Neuronal stem cell (in vitro differentiated cells): ENCODE results near the gene SLC41A1.

ENCODE experiments used
- DNase-seq: peaks from one replicate; pipeline ENCODE4 v3.0.0-alpha.2; 2013; ENCODE audit warnings: low spot score
- H2AFZ ChIP-seq: one replicate; pipeline ENCODE4 v1.6.1; 2013; ENCODE audit warnings: mild to moderate bottlenecking, low read length, inconsistent platforms
- H2AK5ac ChIP-seq: 2 replicates; pipeline ENCODE4 v1.6.1; 2013; ENCODE audit warnings: low read depth, mild to moderate bottlenecking, inconsistent platforms, low read length, moderate library complexity, mixed read lengths
- H2BK120ac ChIP-seq: 2 replicates; pipeline ENCODE4 v1.6.1; 2013; ENCODE audit warnings: low read depth, mild to moderate bottlenecking, inconsistent platforms, low read length, moderate library complexity, mixed read lengths
- H2BK12ac ChIP-seq: one replicate; pipeline ENCODE4 v1.6.1; 2013; ENCODE audit warnings: low read length, inconsistent platforms
- H2BK15ac ChIP-seq: 2 replicates; pipeline ENCODE4 v1.6.1; 2013; ENCODE audit warnings: mild to moderate bottlenecking, low read length, inconsistent platforms, mixed read lengths
- H2BK5ac ChIP-seq: one replicate; pipeline ENCODE4 v1.6.1; 2013; ENCODE audit warnings: inconsistent platforms, mild to moderate bottlenecking, low read length, moderate library complexity
- H3K14ac ChIP-seq: one replicate; pipeline ENCODE4 v1.6.1; 2013; ENCODE audit warnings: low read length, inconsistent platforms
- H3K18ac ChIP-seq: 2 replicates; pipeline ENCODE4 v1.6.1; 2013; ENCODE audit warnings: low read length, inconsistent platforms
- H3K23ac ChIP-seq: 2 replicates; pipeline ENCODE4 v1.6.1; 2013; ENCODE audit warnings: low read depth, mild to moderate bottlenecking, mixed read lengths, low read length, inconsistent platforms; ENCODE audit not compliant: poor library complexity
- H3K27ac ChIP-seq: replicated peaks from 3 replicates; pipeline ENCODE4 v1.5.1; 2013; ENCODE audit warnings: low read length, inconsistent platforms
- H3K27me3 ChIP-seq, 3 experiments: 2 replicates each; pipeline ENCODE4 v1.6.1; 2013; ENCODE audit warnings: low read length in 3 of 3, mild to moderate bottlenecking in 2 of 3, inconsistent platforms in 1 of 3, low read depth in 1 of 3, mixed read lengths in 1 of 3, moderate library complexity in 1 of 3; ENCODE audit not compliant: control insufficient read depth in 3 of 3, insufficient read depth in 3 of 3
- H3K36me3 ChIP-seq, 2 donors: replicated peaks in 1 of 2; 2 replicates each; pipeline ENCODE4 v1.6.1; 2013; ENCODE audit warnings: low read length in 2 of 2; ENCODE audit not compliant: control insufficient read depth in 2 of 2, insufficient read depth in 2 of 2
- H3K4ac ChIP-seq: 2 replicates; pipeline ENCODE4 v1.6.1; 2013; ENCODE audit warnings: inconsistent platforms, mild to moderate bottlenecking, low read length, moderate library complexity
- H3K4me1 ChIP-seq, 2 donors: 1 replicate in 1 of 2; 2 replicates in 1 of 2; pipeline ENCODE4 v1.6.1; 2013; ENCODE audit warnings: low read length in 2 of 2, low read depth in 1 of 2; ENCODE audit not compliant: control insufficient read depth in 2 of 2, insufficient read depth in 1 of 2
- H3K4me2 ChIP-seq: one replicate; pipeline ENCODE4 v1.6.1; 2013; ENCODE audit warnings: mild to moderate bottlenecking, low read length, inconsistent platforms; ENCODE audit not compliant: insufficient read depth, poor library complexity, severe bottlenecking
- H3K4me3 ChIP-seq, 2 donors: 2 replicates each; pipeline ENCODE4 v1.5.1; 2013; ENCODE audit warnings: low read length in 2 of 2, mild to moderate bottlenecking in 2 of 2, inconsistent platforms in 1 of 2, moderate library complexity in 1 of 2
- H3K79me1 ChIP-seq: one replicate; pipeline ENCODE4 v1.6.1; 2013; ENCODE audit warnings: low read depth, mild to moderate bottlenecking, inconsistent platforms, low read length, moderate library complexity
- H3K9ac ChIP-seq: one replicate; pipeline ENCODE4 v1.6.1; 2013; ENCODE audit warnings: mild to moderate bottlenecking, low read depth, low read length, inconsistent platforms; ENCODE audit not compliant: poor library complexity
- H3K9me3 ChIP-seq, 2 donors: replicated peaks in 1 of 2; 2 replicates each; pipeline versions ENCODE3 to v1.6.1; 2013; ENCODE audit warnings: low read length in 2 of 2, mild to moderate bottlenecking in 2 of 2, inconsistent platforms in 1 of 2, low read depth in 1 of 2, mixed read lengths in 1 of 2, moderate library complexity in 1 of 2; ENCODE audit not compliant: control insufficient read depth in 2 of 2, insufficient read depth in 1 of 2
- H4K8ac ChIP-seq: one replicate; pipeline ENCODE4 v1.6.1; 2013; ENCODE audit warnings: low read depth, mild to moderate bottlenecking, inconsistent platforms, low read length, moderate library complexity
- H4K91ac ChIP-seq: one replicate; pipeline ENCODE4 v1.6.1; 2013; ENCODE audit warnings: low read length, low read depth, mild to moderate bottlenecking, inconsistent platforms; ENCODE audit not compliant: poor library complexity
- WGBS, 2 donors: extraction: QIAGEN DNeasy Blood & Tissue Kit; methylation state at CpG; one replicate each; pipeline ENCODE4 v1.1.7; 2013; ENCODE audit warnings: missing lambda C conversion rate in 2 of 2, mixed read lengths in 1 of 2; ENCODE audit not compliant: insufficient read length in 2 of 2, insufficient replicate concordance in 1 of 2; ENCODE audit errors: extremely low coverage in 2 of 2; 5-methylcytosine and 5-hydroxymethylcytosine counted together

SLC41A1 gene

GRCh38 chr1:205783433-205783795 lies 29.6 kb downstream of the SLC41A1 start:
- no peak overlapping the region for H2AK5ac ChIP-seq
- no peak overlapping the region for H2AFZ ChIP-seq
- H2BK5ac ChIP-seq, result no peak overlapping the region
- no peak overlapping the region for H4K8ac ChIP-seq
- H2BK12ac ChIP-seq, result no peak overlapping the region
- no peak overlapping the region for H3K23ac ChIP-seq
- H4K91ac ChIP-seq, result no peak overlapping the region
- H3K4me3 ChIP-seq, result no peak overlapping the region
- no peaks in the 10 kb centered on the region for H3K36me3 ChIP-seq
- H2BK120ac ChIP-seq, result no peak overlapping the region
- no peaks in the 10 kb centered on the region for H3K79me1 ChIP-seq
- no peaks in the 10 kb centered on the region for H3K27me3 ChIP-seq
- H3K9me3 ChIP-seq, result no peaks in the 10 kb centered on the region
- no peak overlapping the region for H3K14ac ChIP-seq
- no peak for DNase-seq
- no peak overlapping the region for H3K4me2 ChIP-seq
- H3K4ac ChIP-seq, result no peak overlapping the region
- H2BK15ac ChIP-seq, result no peak overlapping the region
- peaks cover 4 to 5% of the 10 kb centered on the region in 2 donors for H3K4me1 ChIP-seq
- H3K18ac ChIP-seq, result no peak overlapping the region
- no peak overlapping the region for H3K27ac ChIP-seq
- H3K9ac ChIP-seq, result no peak overlapping the region

DNA sequence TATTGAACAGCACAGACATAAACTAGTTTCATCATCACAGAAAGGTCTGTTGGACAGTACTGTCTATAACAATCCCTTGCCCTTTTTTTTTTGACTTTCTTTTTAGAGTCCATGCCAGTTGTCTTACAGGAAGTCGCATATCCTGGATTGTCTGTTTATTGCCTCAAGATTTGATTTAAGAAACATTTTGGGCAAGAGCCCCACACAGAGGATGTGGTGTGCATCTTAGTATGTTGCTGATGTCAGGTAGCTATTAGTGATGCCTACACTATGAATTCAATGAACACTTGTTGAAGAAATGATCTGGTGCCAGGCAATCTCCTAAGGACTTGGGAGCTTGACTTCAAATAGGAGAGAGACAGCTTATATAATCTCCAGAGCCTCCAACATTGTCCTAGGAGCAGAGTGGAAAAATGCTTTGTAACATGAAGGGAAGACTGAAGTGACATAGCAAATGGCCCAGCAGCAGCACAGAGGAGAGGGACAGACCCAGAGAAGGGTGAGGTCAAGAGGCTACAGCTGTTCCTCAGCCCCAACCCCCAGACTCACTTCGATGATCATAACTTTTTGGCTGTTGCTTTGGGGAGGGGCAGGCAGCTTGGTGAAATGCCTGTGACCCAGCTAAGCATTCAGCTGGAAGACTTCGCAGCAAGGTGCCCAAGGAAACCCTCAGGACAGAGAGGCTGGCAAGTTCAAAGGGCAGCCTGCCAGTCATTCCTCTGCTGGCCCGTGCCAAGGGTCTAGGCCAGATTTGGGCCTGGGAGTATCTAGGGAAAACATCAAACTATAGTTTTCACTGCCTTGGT lies 30.2 kb downstream of the SLC41A1 start:
- Histone ChIP-seq H2AK5ac (no peak overlapping the region), H3K27me3 (peaks cover 0 to 4% (median 0%) of the 10 kb centered on the region in 3 experiments), H2BK120ac (no peak overlapping the region), H3K4me3 (no peak overlapping the region), H3K4ac (no peak overlapping the region), H2BK5ac (no peak overlapping the region), H3K36me3 (no peaks in the 10 kb centered on the region), H2AFZ (no peak overlapping the region), H4K8ac (no peak overlapping the region), H3K9ac (no peak overlapping the region), H3K4me1 (peaks cover 4 to 5% of the 10 kb centered on the region in 2 donors), H3K27ac (no peak overlapping the region), H3K23ac (no peak overlapping the region), H3K18ac (no peak overlapping the region), H2BK15ac (no peak overlapping the region), H4K91ac (no peak overlapping the region), H3K4me2 (no peak overlapping the region), H3K9me3 (no peaks in the 10 kb centered on the region), H3K14ac (no peak overlapping the region), H3K79me1 (no peaks in the 10 kb centered on the region), H2BK12ac (no peak overlapping the region)
- WGBS, 2 donors, result no CpG with 5 or more reads among the region's 4 CpGs
- DNase-seq, result no peak

- no peak overlapping the region for H2BK15ac ChIP-seq
- H3K36me3 ChIP-seq, result no peaks in the 10 kb centered on the region
- H2AK5ac ChIP-seq, result no peak overlapping the region
- peaks cover 0 to 18% (median 0%) of the 10 kb centered on the region in 3 experiments for H3K27me3 ChIP-seq
- H2BK120ac ChIP-seq, result no peak overlapping the region
- H3K9ac ChIP-seq, result no peak overlapping the region
- no peak overlapping the region for H2AFZ ChIP-seq
- H3K4me2 ChIP-seq, result no peak overlapping the region
- no peak overlapping the region for H3K27ac ChIP-seq
- H3K18ac ChIP-seq, result no peak overlapping the region
- H3K4me3 ChIP-seq, result no peak overlapping the region
- H4K8ac ChIP-seq, result no peak overlapping the region
- no peak for DNase-seq
- peaks cover 0 to 7% of the 10 kb centered on the region in 2 donors for H3K9me3 ChIP-seq
- H3K14ac ChIP-seq, result no peak overlapping the region
- no peak overlapping the region for H4K91ac ChIP-seq
- whole genome bisulfite sequencing, 2 donors, result no CpG with 5 or more reads among the region's 5 CpGs
- H2BK12ac ChIP-seq, result no peak overlapping the region
- peaks cover 3 to 4% of the 10 kb centered on the region in 2 donors for H3K4me1 ChIP-seq
- H3K79me1 ChIP-seq, result no peaks in the 10 kb centered on the region
- H3K4ac ChIP-seq, result no peak overlapping the region
- no peak overlapping the region for H2BK5ac ChIP-seq
- H3K23ac ChIP-seq, result no peak overlapping the region
Measured at GRCh38 chr1:205780335-205780734, 32.7 kb downstream of the SLC41A1 start.

GRCh38 chr1:205777994-205778393 lies 35.0 kb downstream of the SLC41A1 start:
- no peak overlapping the region for H3K4me2 ChIP-seq
- H2BK120ac ChIP-seq, result no peak overlapping the region
- no peak overlapping the region for H3K18ac ChIP-seq
- peaks cover 6 to 41% (median 16%) of the 10 kb centered on the region in 3 experiments for H3K27me3 ChIP-seq
- DNase-seq, result no peak
- no peak overlapping the region for H2BK5ac ChIP-seq
- H3K36me3 ChIP-seq, result no peaks in the 10 kb centered on the region
- no peak overlapping the region for H3K27ac ChIP-seq
- H3K4me1 ChIP-seq, result peaks cover 2 to 4% of the 10 kb centered on the region in 2 donors
- H3K4ac ChIP-seq, result no peak overlapping the region
- H2BK15ac ChIP-seq, result no peak overlapping the region
- H3K23ac ChIP-seq, result no peak overlapping the region
- H3K14ac ChIP-seq, result no peak overlapping the region
- peaks cover 0 to 7% of the 10 kb centered on the region in 2 donors for H3K9me3 ChIP-seq
- no peak overlapping the region for H3K9ac ChIP-seq
- no peaks in the 10 kb centered on the region for H3K79me1 ChIP-seq
- H4K91ac ChIP-seq, result no peak overlapping the region
- no peak overlapping the region for H2AK5ac ChIP-seq
- H2BK12ac ChIP-seq, result no peak overlapping the region
- WGBS, 2 donors, result no CpG with 5 or more reads among the region's 2 CpGs
- H3K4me3 ChIP-seq, result no peak overlapping the region
- H2AFZ ChIP-seq, result no peak overlapping the region
- H4K8ac ChIP-seq, result no peak overlapping the region
